WERI-Rb-1 (cell line): Measurements from ENCODE around the gene TDRKH.

Experiments
- DNase-seq: peaks from one replicate; pipeline ENCODE4 v3.0.0-alpha.2; 2020
- H3K27ac ChIP-seq: fragments of 250-450 bp; sonication (Bioruptor Pico); 2 replicates; pipeline ENCODE4 v1.5.1; 2020; ENCODE audit warnings: mild to moderate bottlenecking, moderate library complexity
- H3K27me3 ChIP-seq: fragments of 250-450 bp; sonication (Bioruptor Pico); 2 replicates; pipeline ENCODE4 v1.5.1; 2021; ENCODE audit warnings: mild to moderate bottlenecking, low read depth, moderate library complexity; ENCODE audit not compliant: insufficient read depth, severe bottlenecking
- H3K36me3 ChIP-seq: fragments of 250-450 bp; sonication (Bioruptor Pico); 2 replicates; pipeline ENCODE4 v1.5.1; 2020; ENCODE audit warnings: mild to moderate bottlenecking, moderate library complexity
- H3K4me3 ChIP-seq: 2 replicates; pipeline ENCODE4 v1.5.1; 2011; ENCODE audit warnings: low read depth, mild to moderate bottlenecking, control low read depth, low read length
- H3K9me3 ChIP-seq: fragments of 250-450 bp; sonication (Bioruptor Pico); 2 replicates; pipeline ENCODE4 v1.5.1; 2021; ENCODE audit warnings: mild to moderate bottlenecking, moderate library complexity; ENCODE audit not compliant: severe bottlenecking
- CTCF ChIP-seq: IDR thresholded peaks from 2 replicates; pipeline ENCODE4 v1.5.1; 2011; ENCODE audit warnings: low read depth, mild to moderate bottlenecking, control low read depth, inconsistent platforms, low read length

TDRKH gene

GRCh38 chr1:151811181-151811580 lies 20.9 kb upstream of the TDRKH start:
- no peaks in the 10 kb centered on the region for H3K36me3 ChIP-seq
- peaks cover 4% of the 10 kb centered on the region for H3K9me3 ChIP-seq
- DNase-seq: no peak
- H3K4me3 ChIP-seq: no peak overlapping the region
- no peak for TF ChIP-seq CTCF
- H3K27me3 ChIP-seq: no peaks in the 10 kb centered on the region
- H3K27ac ChIP-seq: no peak overlapping the region

GRCh38 chr1:151809985-151810556 lies 19.8 kb upstream of the TDRKH start:
- H3K36me3 ChIP-seq: no peaks in the 10 kb centered on the region
- H3K27me3 ChIP-seq: no peaks in the 10 kb centered on the region
- peaks cover 4% of the 10 kb centered on the region for H3K9me3 ChIP-seq
- no peak for DNase-seq
- no peak for TF ChIP-seq CTCF
- H3K27ac ChIP-seq: no peak overlapping the region
- H3K4me3 ChIP-seq: no peak overlapping the region

GRCh38 chr1:151809290-151809984 lies 19.1 kb upstream of the TDRKH start:
- Histone ChIP-seq H3K27me3 (no peaks in the 10 kb centered on the region), H3K9me3 (peaks cover 4% of the 10 kb centered on the region), H3K4me3 (no peak overlapping the region), H3K27ac (peak overlapping the region; percentile 6; the same call in 1 of the 2 replicates), H3K36me3 (no peaks in the 10 kb centered on the region)
- TF ChIP-seq CTCF: no peak
- peak; percentile 10 for DNase-seq

- no peak for TF ChIP-seq CTCF
- Histone ChIP-seq H3K27ac (peak overlapping the region; percentile 2; the same call in 1 of the 2 replicates), H3K9me3 (peaks cover 4% of the 10 kb centered on the region), H3K27me3 (no peaks in the 10 kb centered on the region), H3K4me3 (no peak overlapping the region), H3K36me3 (no peaks in the 10 kb centered on the region)
- DNase-seq: no peak
Measured at GRCh38 chr1:151807766-151808165, 17.5 kb upstream of the TDRKH start.

GRCh38 chr1:151807131-151807530 lies 16.8 kb upstream of the TDRKH start:
- Histone ChIP-seq H3K36me3 (no peaks in the 10 kb centered on the region), H3K9me3 (peaks cover 4% of the 10 kb centered on the region), H3K27me3 (no peaks in the 10 kb centered on the region), H3K27ac (no peak overlapping the region), H3K4me3 (no peak overlapping the region)
- no peak for DNase-seq
- no peak for TF ChIP-seq CTCF
